Transverse colon (tissue), 4 donors: ENCODE measurements around the gene TNPO2.
"Not testable (repeated sequence)": the region's sequence is repeated elsewhere in the genome, so short reads cannot be mapped to it uniquely, and the experiment has no call there.

Experiments
- CTCF ChIP-seq, 5 experiments: fragments of 200-600 bp in 3 of 5; fragments of 450-650 bp in 2 of 5; sonication (generic) in 3 of 5; IDR thresholded peaks; 1 replicate in 2 of 5; 2 replicates in 3 of 5; pipeline ENCODE4 v1.5.1; 2016 to 2017; ENCODE audit warnings: antibody characterized with exemption in 5 of 5, inconsistent platforms in 3 of 5, mild to moderate bottlenecking in 2 of 5, moderate library complexity in 1 of 5
- POLR2A ChIP-seq: fragments of 450-650 bp; IDR thresholded peaks from one replicate; pipeline ENCODE4 v1.6.1; 2016; ENCODE audit warnings: antibody characterized with exemption, mild to moderate bottlenecking, moderate library complexity
- POLR2AphosphoS5 ChIP-seq, 3 donors: sonication (generic); formaldehyde crosslinking; IDR thresholded peaks; one replicate each; pipeline ENCODE4 v1.6.1; 2016; ENCODE audit warnings: antibody characterized with exemption in 3 of 3

GRCh38 chr19:12725612-12726011, 1.9 kb upstream of the TNPO2 start:
- TF ChIP-seq POLR2A; CTCF (IDR thresholded peaks at IDR 0.05); POLR2AphosphoS5 (IDR thresholded peaks at IDR 0.05): not testable (repeated sequence)
